ENCODE measurements around the gene CARMIL1.

The CARMIL1 gene

DNA sequence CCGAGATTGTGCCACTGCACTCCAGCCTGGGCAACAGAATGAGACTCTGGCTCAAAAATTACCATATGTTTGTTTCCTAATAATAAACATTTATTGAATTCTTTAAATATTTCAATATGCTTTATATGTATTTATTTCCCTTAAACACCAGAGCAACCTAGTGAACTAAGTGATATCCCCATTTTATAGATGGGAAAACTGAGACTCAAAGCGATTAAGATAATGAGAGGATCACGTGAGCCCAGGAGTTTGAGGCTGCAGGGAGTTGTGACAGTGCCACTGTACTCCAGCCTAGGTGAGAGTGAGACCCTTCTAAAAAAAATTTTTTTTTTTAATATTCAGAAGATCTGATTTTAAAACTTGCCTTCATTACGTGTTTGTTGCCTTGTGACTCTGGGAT lies 19.4 kb upstream of the CARMIL1 start:
- no peak overlapping the region for H3K4me3 ChIP-seq (ENCODE audit: low read depth in 1 of 2, low read length in 1 of 2)
- no peaks in the 10 kb centered on the region for H3K9me3 ChIP-seq
- H3K27me3 ChIP-seq, result no peaks in the 10 kb centered on the region
- no peak for TF ChIP-seq CTCF (IDR thresholded peaks at IDR 0.05)
- H3K4me1 ChIP-seq (ENCODE audit: control insufficient read depth in 1 of 2, insufficient read depth in 1 of 2, low read depth in 1 of 2, low read length in 1 of 2), result no peaks in the 10 kb centered on the region
- H3K27ac ChIP-seq, result no peak overlapping the region
- H3K36me3 ChIP-seq, result no peaks in the 10 kb centered on the region

- Histone ChIP-seq H3K27ac (no peak overlapping the region), H3K9me3 (no peaks in the 10 kb centered on the region), H3K27me3 (no peaks in the 10 kb centered on the region), H3K4me3 (ENCODE audit: low read depth in 1 of 2, low read length in 1 of 2) (no peak overlapping the region), H3K36me3 (no peaks in the 10 kb centered on the region), H3K4me1 (ENCODE audit: control insufficient read depth in 1 of 2, insufficient read depth in 1 of 2, low read depth in 1 of 2, low read length in 1 of 2) (no peaks in the 10 kb centered on the region)
- no peak for TF ChIP-seq CTCF (IDR thresholded peaks at IDR 0.05)
Observed at GRCh38 chr6:25263657-25264056, 15.5 kb upstream of the CARMIL1 start.

DNA sequence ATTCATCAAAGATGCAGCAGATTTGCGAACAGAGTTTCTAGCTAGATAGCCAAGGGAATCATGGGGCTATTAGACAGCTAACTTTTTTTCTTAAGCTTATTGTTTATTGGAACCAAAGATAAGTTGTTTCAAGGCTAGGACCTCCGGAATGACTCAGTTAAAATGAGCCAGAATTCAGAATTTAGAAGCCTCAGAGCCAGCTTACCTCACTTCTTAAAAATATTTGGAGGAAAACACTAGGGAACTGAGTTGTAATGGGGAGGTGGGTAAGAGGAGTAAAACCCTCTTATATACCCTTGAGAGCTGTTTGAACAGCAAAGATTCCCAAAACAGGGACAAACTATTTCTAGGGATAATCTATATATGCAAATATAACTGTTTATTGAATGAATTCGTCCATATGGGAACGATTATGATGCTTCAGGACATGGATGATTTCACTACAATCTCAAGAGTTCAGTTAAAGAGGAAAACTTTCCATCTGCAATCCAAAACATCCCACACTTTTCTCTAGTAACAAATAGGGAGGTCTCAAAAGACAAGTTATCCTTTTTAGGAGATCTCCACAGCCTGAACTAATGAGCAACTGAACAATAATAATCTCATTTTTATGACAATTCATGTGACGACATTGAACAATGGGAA lies 12.6 kb upstream of the CARMIL1 start:
- Histone ChIP-seq H3K27ac (no peak overlapping the region), H3K36me3 (no peaks in the 10 kb centered on the region), H3K9me3 (no peaks in the 10 kb centered on the region), H3K4me3 (ENCODE audit: low read depth in 1 of 2, low read length in 1 of 2) (no peak overlapping the region), H3K4me1 (ENCODE audit: control insufficient read depth in 1 of 2, insufficient read depth in 1 of 2, low read depth in 1 of 2, low read length in 1 of 2) (no peaks in the 10 kb centered on the region), H3K27me3 (no peaks in the 10 kb centered on the region)
- no peak for TF ChIP-seq CTCF (IDR thresholded peaks at IDR 0.05)

DNA sequence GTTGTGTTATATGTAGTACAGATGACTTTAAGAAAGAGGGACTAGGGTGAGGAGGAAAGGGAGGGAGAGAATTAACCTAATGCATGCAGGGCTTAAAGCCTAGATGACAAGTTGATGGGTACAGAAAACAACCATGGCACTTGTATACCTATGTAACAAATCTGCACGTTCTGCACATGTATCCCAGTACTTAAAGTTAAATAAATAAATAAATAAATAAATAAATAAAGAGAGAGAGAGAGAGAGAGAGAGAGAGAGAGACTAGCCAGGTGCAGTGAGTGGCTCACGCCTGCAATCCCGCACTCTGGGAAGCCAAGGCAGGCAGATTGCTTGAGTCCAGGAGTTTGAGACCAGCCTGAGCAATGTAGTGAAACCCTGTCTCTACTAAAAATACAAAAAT lies 11.5 kb upstream of the CARMIL1 start:
- H3K9me3 ChIP-seq, result no peaks in the 10 kb centered on the region
- TF ChIP-seq CTCF (IDR thresholded peaks at IDR 0.05), result no peak

GRCh38 chr6:25270559-25270958 lies 8.6 kb upstream of the CARMIL1 start:
- Histone ChIP-seq H3K27me3 (peaks cover 10% of the 10 kb centered on the region), H3K4me1 (ENCODE audit: control insufficient read depth in 1 of 2, insufficient read depth in 1 of 2, low read depth in 1 of 2, low read length in 1 of 2) (no peaks in the 10 kb centered on the region), H3K9me3 (no peaks in the 10 kb centered on the region), H3K4me3 (ENCODE audit: low read depth in 1 of 2, low read length in 1 of 2) (no peak overlapping the region), H3K36me3 (no peaks in the 10 kb centered on the region), H3K27ac (no peak overlapping the region)
- no peak for TF ChIP-seq CTCF (IDR thresholded peaks at IDR 0.05)

More for the DNA sequence above, 11.5 kb upstream of the CARMIL1 start:
- Histone ChIP-seq H3K4me3 (ENCODE audit: low read depth in 1 of 2, low read length in 1 of 2) (no peak overlapping the region), H3K27me3 (peaks cover 3% of the 10 kb centered on the region), H3K4me1 (ENCODE audit: control insufficient read depth in 1 of 2, insufficient read depth in 1 of 2, low read depth in 1 of 2, low read length in 1 of 2) (no peaks in the 10 kb centered on the region), H3K36me3 (no peaks in the 10 kb centered on the region), H3K27ac (no peak overlapping the region)

Data from neutrophil (primary cell).